ENCODE measurements around the gene TFAM.

DNA sequence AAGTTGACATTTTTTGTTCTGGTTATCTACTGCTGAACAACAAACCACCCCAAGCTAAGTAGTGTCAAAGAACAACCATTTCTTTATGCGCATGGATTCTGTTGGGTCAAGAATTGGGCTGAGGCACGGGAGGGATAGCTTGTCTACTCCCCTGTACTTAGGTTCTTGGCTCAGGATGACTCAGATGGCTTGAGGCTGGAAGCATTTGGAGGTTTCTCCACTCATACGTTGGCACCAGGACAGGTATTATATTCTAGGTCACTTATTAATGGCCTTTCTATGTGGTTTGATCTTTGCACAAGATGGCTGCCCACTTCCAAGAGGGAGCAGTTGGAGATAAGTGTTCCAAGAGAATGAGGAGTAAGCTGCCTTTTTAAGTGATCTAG, 11.8 kb upstream of the TFAM start:
- no peak for TF ChIP-seq ZNF512 (CRISPR knock-in tag; IDR thresholded peaks at IDR 0.05; ENCODE audit: borderline replicate concordance)
- no peak for TF ChIP-seq RELA (CRISPR knock-in tag; IDR thresholded peaks at IDR 0.05; ENCODE audit: borderline replicate concordance)
- no peak for TF ChIP-seq CTCF (IDR thresholded peaks at IDR 0.05)
- no peak for TF ChIP-seq TP53 (CRISPR knock-in tag; IDR thresholded peaks at IDR 0.05)
- TF ChIP-seq TCF7 (CRISPR knock-in tag; IDR thresholded peaks at IDR 0.05; ENCODE audit: low read depth), result no peak
- TF ChIP-seq ATF1 (CRISPR knock-in tag; IDR thresholded peaks at IDR 0.05), result no peak
- TF ChIP-seq NR2C2 (CRISPR knock-in tag; IDR thresholded peaks at IDR 0.05), result no peak
- TF ChIP-seq, protein P1, sequence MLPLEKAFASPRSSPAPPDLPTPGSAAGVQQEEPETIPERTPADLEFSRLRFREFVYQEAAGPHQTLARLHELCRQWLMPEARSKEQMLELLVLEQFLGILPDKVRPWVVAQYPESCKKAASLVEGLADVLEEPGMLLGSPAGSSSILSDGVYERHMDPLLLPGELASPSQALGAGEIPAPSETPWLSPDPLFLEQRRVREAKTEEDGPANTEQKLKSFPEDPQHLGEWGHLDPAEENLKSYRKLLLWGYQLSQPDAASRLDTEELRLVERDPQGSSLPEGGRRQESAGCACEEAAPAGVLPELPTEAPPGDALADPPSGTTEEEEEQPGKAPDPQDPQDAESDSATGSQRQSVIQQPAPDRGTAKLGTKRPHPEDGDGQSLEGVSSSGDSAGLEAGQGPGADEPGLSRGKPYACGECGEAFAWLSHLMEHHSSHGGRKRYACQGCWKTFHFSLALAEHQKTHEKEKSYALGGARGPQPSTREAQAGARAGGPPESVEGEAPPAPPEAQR (CRISPR knock-in tag; IDR thresholded peaks at IDR 0.05), result no peak

Measured in WTC11 (cell line).